ENCODE data around the gene DPH3. TPM values are rescaled to one million over a fixed set of nuclear protein-coding genes. Genes with fewer than 3 reads are reported as not detected.

The DPH3 gene
- total RNA-seq, 1 donor from 2014 or later: 61.5 TPM

DNA sequence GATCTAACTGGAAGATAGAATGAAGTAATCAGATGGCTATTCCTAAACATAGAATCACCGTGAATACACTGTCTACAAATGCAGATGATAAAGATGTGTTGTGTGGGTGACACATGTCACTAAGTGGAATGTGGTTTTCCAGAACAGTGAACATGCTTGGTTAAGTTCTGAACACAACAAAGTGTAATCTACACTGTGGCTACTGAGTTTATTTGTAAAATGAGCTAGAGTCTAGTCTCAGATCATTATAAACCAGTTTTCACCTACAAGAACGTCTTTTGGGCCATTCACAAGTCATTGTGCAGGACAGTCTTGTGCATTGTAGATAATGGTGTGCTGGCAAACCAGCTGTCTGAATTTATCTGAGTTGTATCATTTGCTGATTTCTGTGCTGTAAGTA is 35.6 kb upstream of the DPH3 start:
- no peak overlapping the region for H3K27ac Mint-ChIP-seq (ENCODE audit: unreplicated experiment)
- peak; percentile 70 for DNase-seq (ENCODE audit: low read depth)
- H3K36me3 Mint-ChIP-seq (ENCODE audit: low read depth, unreplicated experiment): peaks cover 22% of the 10 kb centered on the region
- Histone ChIP-seq H4K20me1 (ENCODE audit: insufficient read depth, low read length) (no peaks in the 10 kb centered on the region), H3K9me3 (ENCODE audit: insufficient read depth, low read depth, low read length) (no peaks in the 10 kb centered on the region), H3K4me2 (ENCODE audit: low read length) (no peak overlapping the region), H3K79me2 (ENCODE audit: insufficient read depth, low read length) (no peaks in the 10 kb centered on the region), H3K36me3 (ENCODE audit: insufficient read depth, low read length) (no peaks in the 10 kb centered on the region), H3K27ac (ENCODE audit: low read depth, low read length) (no peak overlapping the region), H3K27me3 (ENCODE audit: insufficient read depth, low read length) (no peaks in the 10 kb centered on the region), H3K4me3 (ENCODE audit: insufficient read depth, low read depth, low read length) (no peak overlapping the region), H3K4me1 (ENCODE audit: insufficient read depth, low read length) (no peaks in the 10 kb centered on the region), H2AFZ (ENCODE audit: low read depth, low read length) (no peak overlapping the region), H3K9ac (ENCODE audit: low read length) (no peak overlapping the region)
- peaks cover 33% of the 10 kb centered on the region for H3K4me1 Mint-ChIP-seq (ENCODE audit: low read depth, unreplicated experiment)
- H3K4me3 Mint-ChIP-seq (ENCODE audit: unreplicated experiment): no peak overlapping the region
- no peaks in the 10 kb centered on the region for H3K27me3 Mint-ChIP-seq (ENCODE audit: low read depth, unreplicated experiment)
- no peaks in the 10 kb centered on the region for H3K9me3 Mint-ChIP-seq (ENCODE audit: unreplicated experiment)
- TF ChIP-seq, protein P1, sequence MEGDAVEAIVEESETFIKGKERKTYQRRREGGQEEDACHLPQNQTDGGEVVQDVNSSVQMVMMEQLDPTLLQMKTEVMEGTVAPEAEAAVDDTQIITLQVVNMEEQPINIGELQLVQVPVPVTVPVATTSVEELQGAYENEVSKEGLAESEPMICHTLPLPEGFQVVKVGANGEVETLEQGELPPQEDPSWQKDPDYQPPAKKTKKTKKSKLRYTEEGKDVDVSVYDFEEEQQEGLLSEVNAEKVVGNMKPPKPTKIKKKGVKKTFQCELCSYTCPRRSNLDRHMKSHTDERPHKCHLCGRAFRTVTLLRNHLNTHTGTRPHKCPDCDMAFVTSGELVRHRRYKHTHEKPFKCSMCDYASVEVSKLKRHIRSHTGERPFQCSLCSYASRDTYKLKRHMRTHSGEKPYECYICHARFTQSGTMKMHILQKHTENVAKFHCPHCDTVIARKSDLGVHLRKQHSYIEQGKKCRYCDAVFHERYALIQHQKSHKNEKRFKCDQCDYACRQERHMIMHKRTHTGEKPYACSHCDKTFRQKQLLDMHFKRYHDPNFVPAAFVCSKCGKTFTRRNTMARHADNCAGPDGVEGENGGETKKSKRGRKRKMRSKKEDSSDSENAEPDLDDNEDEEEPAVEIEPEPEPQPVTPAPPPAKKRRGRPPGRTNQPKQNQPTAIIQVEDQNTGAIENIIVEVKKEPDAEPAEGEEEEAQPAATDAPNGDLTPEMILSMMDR (IDR thresholded peaks at IDR 0.05; ENCODE audit: insufficient read depth, low read depth, low read length): no peak
- TF ChIP-seq EZH2 (IDR thresholded peaks at IDR 0.05; ENCODE audit: insufficient read depth, low read length): no peak
- FAIRE-seq: peak; percentile 13

DNA sequence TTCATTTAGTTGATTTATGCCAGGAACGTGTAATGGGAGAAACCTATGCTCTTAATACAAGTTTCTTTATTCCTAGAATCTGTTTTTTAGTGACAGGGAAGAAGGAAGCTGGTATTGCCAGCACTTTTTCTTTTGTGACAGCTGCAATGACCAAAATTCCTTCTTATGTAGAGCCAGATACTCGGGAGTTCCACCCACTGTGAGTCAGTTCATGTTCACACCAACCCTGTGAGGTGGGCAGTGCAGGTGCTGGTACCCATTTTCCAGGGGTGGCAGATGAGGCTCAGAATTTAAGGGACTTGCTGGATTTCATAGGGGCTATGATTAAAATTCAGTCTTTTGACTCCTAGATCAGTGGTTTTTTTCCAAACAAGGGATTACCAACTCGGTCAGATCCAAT is 35.0 kb upstream of the DPH3 start:
- H3K36me3 Mint-ChIP-seq (ENCODE audit: low read depth, unreplicated experiment): peaks cover 20% of the 10 kb centered on the region
- no peak for FAIRE-seq

DNA sequence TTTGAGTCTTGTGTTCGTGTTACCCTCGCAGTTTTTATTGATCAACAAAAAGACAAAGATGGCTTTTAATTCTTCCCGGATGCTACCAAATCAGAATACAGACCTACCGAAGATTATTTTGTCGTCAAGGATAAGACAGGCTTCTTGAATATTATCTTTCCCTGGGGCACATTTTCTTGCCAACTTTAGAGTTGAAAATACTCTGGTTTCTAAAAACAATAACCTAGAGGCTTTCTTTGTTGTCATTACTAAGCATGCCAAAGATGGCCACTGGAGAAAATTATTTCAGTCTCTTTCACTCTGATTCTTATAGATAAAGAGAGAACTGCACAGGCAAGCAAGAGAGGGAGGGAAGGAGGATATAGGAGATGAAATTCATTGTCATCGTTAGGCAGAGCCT is 34.1 kb upstream of the DPH3 start:
- DNase-seq (ENCODE audit: low read depth): no peak
- Histone ChIP-seq H3K79me2 (ENCODE audit: insufficient read depth, low read length) (no peaks in the 10 kb centered on the region), H3K9me3 (ENCODE audit: insufficient read depth, low read depth, low read length) (no peaks in the 10 kb centered on the region), H3K27me3 (ENCODE audit: insufficient read depth, low read length) (no peaks in the 10 kb centered on the region), H3K36me3 (ENCODE audit: insufficient read depth, low read length) (no peaks in the 10 kb centered on the region), H3K4me1 (ENCODE audit: insufficient read depth, low read length) (no peaks in the 10 kb centered on the region), H2AFZ (ENCODE audit: low read depth, low read length) (no peak overlapping the region), H3K27ac (ENCODE audit: low read depth, low read length) (no peak overlapping the region), H3K9ac (ENCODE audit: low read length) (no peak overlapping the region), H3K4me2 (ENCODE audit: low read length) (no peak overlapping the region), H4K20me1 (ENCODE audit: insufficient read depth, low read length) (no peaks in the 10 kb centered on the region), H3K4me3 (ENCODE audit: insufficient read depth, low read depth, low read length) (no peak overlapping the region)
- peaks cover 14% of the 10 kb centered on the region for H3K36me3 Mint-ChIP-seq (ENCODE audit: low read depth, unreplicated experiment)
- H3K27me3 Mint-ChIP-seq (ENCODE audit: low read depth, unreplicated experiment): no peaks in the 10 kb centered on the region
- H3K4me1 Mint-ChIP-seq (ENCODE audit: low read depth, unreplicated experiment): peaks cover 25% of the 10 kb centered on the region
- H3K27ac Mint-ChIP-seq (ENCODE audit: unreplicated experiment): no peak overlapping the region
- FAIRE-seq: no peak
- TF ChIP-seq, protein P1 (IDR thresholded peaks at IDR 0.05; ENCODE audit: insufficient read depth, low read depth, low read length): no peak
- TF ChIP-seq EZH2 (IDR thresholded peaks at IDR 0.05; ENCODE audit: insufficient read depth, low read length): no peak
- peaks cover under 1% of the 10 kb centered on the region for H3K9me3 Mint-ChIP-seq (ENCODE audit: unreplicated experiment)
- no peak overlapping the region for H3K4me3 Mint-ChIP-seq (ENCODE audit: unreplicated experiment)

More for the DNA sequence above, 35.0 kb upstream of the DPH3 start:
- DNase-seq (ENCODE audit: low read depth): no peak
- Mint-ChIP-seq H3K27me3 (ENCODE audit: low read depth, unreplicated experiment) (no peaks in the 10 kb centered on the region), H3K4me1 (ENCODE audit: low read depth, unreplicated experiment) (peaks cover 30% of the 10 kb centered on the region), H3K9me3 (ENCODE audit: unreplicated experiment) (no peaks in the 10 kb centered on the region), H3K27ac (ENCODE audit: unreplicated experiment) (peak overlapping the region; percentile 37), H3K4me3 (ENCODE audit: unreplicated experiment) (no peak overlapping the region)
- no peak overlapping the region for H3K4me3 ChIP-seq (ENCODE audit: insufficient read depth, low read depth, low read length)
- H3K36me3 ChIP-seq (ENCODE audit: insufficient read depth, low read length): no peaks in the 10 kb centered on the region
- no peak overlapping the region for H3K4me2 ChIP-seq (ENCODE audit: low read length)
- no peaks in the 10 kb centered on the region for H4K20me1 ChIP-seq (ENCODE audit: insufficient read depth, low read length)
- no peaks in the 10 kb centered on the region for H3K79me2 ChIP-seq (ENCODE audit: insufficient read depth, low read length)
- no peak overlapping the region for H3K27ac ChIP-seq (ENCODE audit: low read depth, low read length)
- no peaks in the 10 kb centered on the region for H3K27me3 ChIP-seq (ENCODE audit: insufficient read depth, low read length)
- H3K9ac ChIP-seq (ENCODE audit: low read length): no peak overlapping the region
- H3K9me3 ChIP-seq (ENCODE audit: insufficient read depth, low read depth, low read length): no peaks in the 10 kb centered on the region
- H2AFZ ChIP-seq (ENCODE audit: low read depth, low read length): no peak overlapping the region
- TF ChIP-seq EZH2 (IDR thresholded peaks at IDR 0.05; ENCODE audit: insufficient read depth, low read length): no peak
- TF ChIP-seq, protein P1 (IDR thresholded peaks at IDR 0.05; ENCODE audit: insufficient read depth, low read depth, low read length): no peak
- H3K4me1 ChIP-seq (ENCODE audit: insufficient read depth, low read length): no peaks in the 10 kb centered on the region
